ENCODE results near the gene CCDC89. TPM values are rescaled to one million over a fixed set of nuclear protein-coding genes. Genes with fewer than 3 reads are reported as not detected.
A peak's percentile ranks its signal among the peaks of the same experiment; 100 is the strongest.

The CCDC89 gene
- total and polyA plus RNA-seq, 2 of the 13 experiments (the other 11 are each of a cell fraction or from before 2014, with no cell fraction given) = 0.13 to 0.38 TPM

- TF ChIP-seq ZBTB10 (CRISPR knock-in tag; IDR thresholded peaks at IDR 0.05; ENCODE audit: borderline replicate concordance) (no peak), KMT2B (CRISPR knock-in tag; IDR thresholded peaks at IDR 0.05) (peak; percentile 85), FOSL2 (CRISPR knock-in tag; IDR thresholded peaks at IDR 0.05) (peak; percentile 72), SRSF1 (optimal IDR thresholded peaks at IDR 0.05; ENCODE audit: low read depth, low read length) (peak; percentile 82), PRPF4 (IDR thresholded peaks at IDR 0.05; ENCODE audit: low read depth, low read length, poor library complexity, severe bottlenecking) (no peak), ERF (CRISPR knock-in tag; IDR thresholded peaks at IDR 0.05) (peak; percentile 56), ZNF251 (CRISPR knock-in tag; IDR thresholded peaks at IDR 0.05) (no peak), KDM4B (CRISPR knock-in tag; IDR thresholded peaks at IDR 0.05) (peak; percentile 81; the same call in 1 of the 2 replicates), NPAS2 (CRISPR knock-in tag; IDR thresholded peaks at IDR 0.05; ENCODE audit: borderline replicate concordance) (no peak), SIN3B (IDR thresholded peaks at IDR 0.05; ENCODE audit: low read length) (no peak), ZBTB44 (CRISPR knock-in tag; IDR thresholded peaks at IDR 0.05) (no peak), ZFP1 (CRISPR knock-in tag; IDR thresholded peaks at IDR 0.05) (no peak), ZNF615 (CRISPR knock-in tag; IDR thresholded peaks at IDR 0.05; ENCODE audit: borderline replicate concordance) (no peak), GZF1 (CRISPR knock-in tag; IDR thresholded peaks at IDR 0.05) (peak; percentile 20; the same call in 1 of the 2 replicates), ZNF205 (CRISPR knock-in tag; IDR thresholded peaks at IDR 0.05) (no peak), MIXL1 (CRISPR knock-in tag; IDR thresholded peaks at IDR 0.05) (no peak), SIX4 (CRISPR knock-in tag; IDR thresholded peaks at IDR 0.05) (no peak), ZNF577 (CRISPR knock-in tag; IDR thresholded peaks at IDR 0.05; ENCODE audit: borderline replicate concordance, low read depth) (peak; percentile 71; the same call in 1 of the 2 replicates), CBFB (CRISPR knock-in tag; IDR thresholded peaks at IDR 0.05) (0 out of 2 replicates have a peak, but pooled peaks have one; percentile 53), ZNF704 (CRISPR knock-in tag; IDR thresholded peaks at IDR 0.05; ENCODE audit: borderline replicate concordance) (peak; percentile 78; the same call in 1 of the 2 replicates), HMG20A (CRISPR knock-in tag; IDR thresholded peaks at IDR 0.05; ENCODE audit: borderline replicate concordance) (no peak), MATR3 (CRISPR knock-in tag; IDR thresholded peaks at IDR 0.05) (no peak), SAFB2 (CRISPR knock-in tag; IDR thresholded peaks at IDR 0.05; ENCODE audit: borderline replicate concordance, low read depth) (no peak), ELF1 (CRISPR knock-in tag; IDR thresholded peaks at IDR 0.05) (peak; percentile 92), RBM22 (optimal IDR thresholded peaks at IDR 0.05; ENCODE audit: low read length) (no peak), SMAD3 (CRISPR knock-in tag; IDR thresholded peaks at IDR 0.05) (no peak), NFRKB (IDR thresholded peaks at IDR 0.05) (no peak), ZNF180 (CRISPR knock-in tag; IDR thresholded peaks at IDR 0.05; ENCODE audit: borderline replicate concordance, low read depth) (no peak)
Measured at GRCh38 chr11:85664615-85665481, 21.1 kb downstream of the CCDC89 start, which contains the start of gene CREBZF (continued).

Data from HepG2 (cell line).